Transverse colon (tissue), 4 donors: ENCODE data around the gene PDE8B. TPM values are rescaled to one million over a fixed set of nuclear protein-coding genes. Genes with fewer than 3 reads are reported as not detected.

Experiments used
- DNase-seq: peaks from one replicate; pipeline ENCODE4 v3.0.0-alpha.2; 2019
- H3K27ac ChIP-seq, 4 donors: fragments of 200-600 bp; sonication (generic); 2 replicates each; pipeline ENCODE4 v1.5.1; 2016 to 2018; ENCODE audit warnings: inconsistent platforms in 4 of 4
- H3K27me3 ChIP-seq: fragments of 200-600 bp; sonication (generic); 2 replicates; pipeline ENCODE4 v1.5.1; 2017; ENCODE audit warnings: inconsistent platforms
- H3K36me3 ChIP-seq, 4 donors: fragments of 200-600 bp; sonication (generic); 2 replicates each; pipeline ENCODE4 v1.5.1; 2017 to 2019; ENCODE audit warnings: inconsistent platforms in 4 of 4
- H3K4me1 ChIP-seq, 4 donors: fragments of 200-600 bp; sonication (generic); 2 replicates each; pipeline ENCODE4 v1.5.1; 2017 to 2020; ENCODE audit warnings: inconsistent platforms in 4 of 4
- H3K4me3 ChIP-seq, 4 donors: fragments of 200-600 bp; sonication (generic); 1 replicate in 1 of 4; 2 replicates in 3 of 4; pipeline versions ENCODE4 v1.5.1 to v1.6.1; 2017 to 2019; ENCODE audit warnings: inconsistent platforms in 4 of 4
- H3K9me3 ChIP-seq, 2 donors: fragments of 200-600 bp; sonication (generic); 2 replicates each; pipeline ENCODE4 v1.5.1; 2017 to 2019; ENCODE audit warnings: inconsistent platforms in 2 of 2
- CTCF ChIP-seq, 5 experiments: fragments of 200-600 bp in 3 of 5; fragments of 450-650 bp in 2 of 5; sonication (generic) in 3 of 5; IDR thresholded peaks; 1 replicate in 2 of 5; 2 replicates in 3 of 5; pipeline ENCODE4 v1.5.1; 2016 to 2017; ENCODE audit warnings: antibody characterized with exemption in 5 of 5, inconsistent platforms in 3 of 5, mild to moderate bottlenecking in 2 of 5, moderate library complexity in 1 of 5
- EP300 ChIP-seq: sonication (generic); formaldehyde crosslinking; IDR thresholded peaks from one replicate; pipeline ENCODE4 v1.6.1; 2017; ENCODE audit warnings: antibody characterized with exemption, low read depth
- POLR2A ChIP-seq: fragments of 450-650 bp; IDR thresholded peaks from one replicate; pipeline ENCODE4 v1.6.1; 2016; ENCODE audit warnings: antibody characterized with exemption, mild to moderate bottlenecking, moderate library complexity
- POLR2AphosphoS5 ChIP-seq, 3 donors: sonication (generic); formaldehyde crosslinking; IDR thresholded peaks; one replicate each; pipeline ENCODE4 v1.6.1; 2016; ENCODE audit warnings: antibody characterized with exemption in 3 of 3
- WGBS, 2 donors: methylation state at CpG; one replicate each; pipeline ENCODE4 v1.1.5; 2018; ENCODE audit warnings: low coverage in 1 of 2; 5-methylcytosine and 5-hydroxymethylcytosine counted together
- in situ Hi-C, 4 donors: fragments of 200-750 bp; cut with MboI; loops; one replicate each; pipeline versions ENCODE4 v1.15.0 to v1.15.1; 2017; ENCODE audit warnings: low sequenced_read_pairs in 3 of 4, low pct_ligation_motif_present in 1 of 4, low pct_unique_long_range_greater_than_20kb in 1 of 4
- intact Hi-C: fragments of 100-400 bp; cut with DNase I; formaldehyde crosslinking; loops from one replicate; pipeline ENCODE4 v1.15.1; 2023; ENCODE audit warnings: low total_unique reads
- total RNA-seq, 4 donors: library from RNA; depleted of rRNA; stranded (reverse); fragments of >200 nt; gene quantifications; one replicate each; pipeline ENCODE4 v1.1.0, GENCODE V29; 2016

Gene PDE8B
- total RNA-seq, 4 donors from 2014 or later, result 0.40 to 22.4 (median 1.2) TPM

- Histone ChIP-seq H3K27ac (no peak overlapping the region), H3K9me3 (no peaks in the 10 kb centered on the region), H3K27me3 (no peaks in the 10 kb centered on the region), H3K4me3 (no peak overlapping the region), H3K4me1 (peaks cover 0 to 6% (median 2%) of the 10 kb centered on the region in 4 donors), H3K36me3 (no peaks in the 10 kb centered on the region)
- in situ Hi-C loops, result no loop called here
- 80 to 86% methylated on average over 1 of the region's 1 CpG for WGBS, 2 donors
- no peak for DNase-seq
- intact Hi-C loops, result no loop called here
- TF ChIP-seq CTCF (IDR thresholded peaks at IDR 0.05) (no peak), EP300 (no peak), POLR2A (no peak), POLR2AphosphoS5 (IDR thresholded peaks at IDR 0.05) (no peak)
Measured at GRCh38 chr5:77312413-77312812, 101.9 kb downstream of the PDE8B start.

- Histone ChIP-seq H3K4me3 (no peak overlapping the region), H3K36me3 (no peaks in the 10 kb centered on the region), H3K27me3 (no peaks in the 10 kb centered on the region), H3K4me1 (no peaks in the 10 kb centered on the region), H3K27ac (no peak overlapping the region), H3K9me3 (no peaks in the 10 kb centered on the region)
- intact Hi-C loops, result no loop called here
- TF ChIP-seq EP300, result no peak
- TF ChIP-seq POLR2AphosphoS5 (IDR thresholded peaks at IDR 0.05), result no peak
- TF ChIP-seq POLR2A, result no peak
- no peak for TF ChIP-seq CTCF (IDR thresholded peaks at IDR 0.05)
- 50 to 57% methylated on average over 1 of the region's 1 CpG for WGBS, 2 donors
- no peak for DNase-seq
- in situ Hi-C loops, result no loop called here
Measured at GRCh38 chr5:77316871-77317661, 106.6 kb downstream of the PDE8B start.

GRCh38 chr5:77318060-77318459 lies 107.6 kb downstream of the PDE8B start:
- Histone ChIP-seq H3K4me3 (no peak overlapping the region), H3K9me3 (no peaks in the 10 kb centered on the region), H3K4me1 (no peaks in the 10 kb centered on the region), H3K27ac (no peak overlapping the region), H3K27me3 (no peaks in the 10 kb centered on the region), H3K36me3 (no peaks in the 10 kb centered on the region)
- intact Hi-C loops (no loop called here), in situ Hi-C loops (no loop called here)
- WGBS, 2 donors, result 73 to 79% methylated on average over 2 of the region's 2 CpGs
- no peak for TF ChIP-seq POLR2A
- TF ChIP-seq CTCF (IDR thresholded peaks at IDR 0.05), result no peak
- no peak for TF ChIP-seq POLR2AphosphoS5 (IDR thresholded peaks at IDR 0.05)
- TF ChIP-seq EP300, result no peak
- no peak for DNase-seq

- no peak for DNase-seq
- Histone ChIP-seq H3K9me3 (no peaks in the 10 kb centered on the region), H3K4me1 (no peaks in the 10 kb centered on the region), H3K27me3 (no peaks in the 10 kb centered on the region), H3K36me3 (no peaks in the 10 kb centered on the region), H3K27ac (no peak overlapping the region), H3K4me3 (no peak overlapping the region)
- intact Hi-C loops, result no loop called here
- 83 to 85% methylated on average over 5 of the region's 5 CpGs for WGBS, 2 donors
- TF ChIP-seq EP300, result no peak
- no peak for TF ChIP-seq CTCF (IDR thresholded peaks at IDR 0.05)
- TF ChIP-seq POLR2A, result no peak
- no peak for TF ChIP-seq POLR2AphosphoS5 (IDR thresholded peaks at IDR 0.05)
- in situ Hi-C loops, result no loop called here
Measured at GRCh38 chr5:77319117-77319804, 108.8 kb downstream of the PDE8B start.
